ENCODE data around the gene RHBDD1.

The RHBDD1 gene

GRCh38 chr2:226835796-226836547 is at the start of gene RHBDD1:
TSS of gene RHBDD1 (plus strand) at chr2:226836054. CDS start at chr2:226864694, 28,640 bp downstream.
- peak; percentile 77 to 95 for DNase-seq (ENCODE audit: low read depth in 1 of 2, low spot score in 1 of 2)
- in situ Hi-C loops (cut with HindIII; ENCODE audit: low pct_unique_long_range_greater_than_20kb, low sequenced_read_pairs): no loop called here
- TF ChIP-seq JUND (IDR thresholded peaks at IDR 0.05; ENCODE audit: low read depth): no peak

DNA sequence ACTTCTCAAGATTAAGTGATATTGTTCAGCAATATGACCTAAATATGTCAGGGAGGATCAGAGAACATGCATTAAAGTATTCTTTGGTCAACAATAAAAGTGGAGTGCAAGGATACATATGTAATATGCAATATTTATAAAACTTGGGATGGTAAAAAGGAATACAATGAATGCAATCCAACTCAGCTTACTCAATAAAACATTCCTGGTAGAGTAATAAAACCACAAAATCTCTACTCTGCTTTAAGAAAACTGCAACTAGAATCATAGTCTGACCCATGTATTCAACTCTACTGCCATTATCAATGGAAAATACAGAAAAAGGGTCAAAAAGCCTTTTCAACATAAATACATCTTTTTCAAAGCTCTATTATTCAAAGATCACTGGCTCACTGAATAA is 47.8 kb upstream of the RHBDD1 start:
- TF ChIP-seq JUND (IDR thresholded peaks at IDR 0.05; ENCODE audit: low read depth): no peak
- no peak for DNase-seq (ENCODE audit: low read depth in 1 of 2, low spot score in 1 of 2)
- in situ Hi-C loops (cut with HindIII; ENCODE audit: low pct_unique_long_range_greater_than_20kb, low sequenced_read_pairs): no loop called here

- in situ Hi-C loops (cut with HindIII; ENCODE audit: low pct_unique_long_range_greater_than_20kb, low sequenced_read_pairs): no loop called here
- no peak for DNase-seq (ENCODE audit: low read depth in 1 of 2, low spot score in 1 of 2)
- no peak for TF ChIP-seq JUND (IDR thresholded peaks at IDR 0.05; ENCODE audit: low read depth)
Measured at GRCh38 chr2:226788881-226789490, 46.9 kb upstream of the RHBDD1 start.

GRCh38 chr2:226790011-226790410 is 45.8 kb upstream of the RHBDD1 start:
- in situ Hi-C loops (cut with HindIII; ENCODE audit: low pct_unique_long_range_greater_than_20kb, low sequenced_read_pairs): no loop called here
- no peak for TF ChIP-seq JUND (IDR thresholded peaks at IDR 0.05; ENCODE audit: low read depth)
- DNase-seq (ENCODE audit: low read depth in 1 of 2, low spot score in 1 of 2): no peak

DNA sequence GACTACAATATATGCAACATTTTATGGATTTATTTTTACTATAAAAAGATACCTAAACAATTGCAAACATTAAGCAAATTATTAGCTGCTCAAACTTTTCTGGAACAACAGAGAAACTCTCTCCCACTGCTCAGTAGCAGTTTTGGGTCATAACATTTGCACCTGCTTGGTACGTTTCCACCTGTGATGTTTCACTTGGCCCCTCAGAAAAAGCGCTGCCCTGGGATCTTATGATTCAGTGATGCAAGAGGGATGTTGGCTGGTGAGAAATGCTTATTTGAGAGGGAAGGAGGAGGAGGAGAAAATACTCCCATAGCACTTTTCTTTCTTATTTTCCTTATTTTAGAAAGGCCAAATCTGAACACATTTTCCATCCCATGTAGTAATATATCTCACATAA is 45.4 kb upstream of the RHBDD1 start:
- DNase-seq (ENCODE audit: low read depth in 1 of 2, low spot score in 1 of 2): no peak
- TF ChIP-seq JUND (IDR thresholded peaks at IDR 0.05; ENCODE audit: low read depth): no peak
- in situ Hi-C loops (cut with HindIII; ENCODE audit: low pct_unique_long_range_greater_than_20kb, low sequenced_read_pairs): no loop called here

DNA sequence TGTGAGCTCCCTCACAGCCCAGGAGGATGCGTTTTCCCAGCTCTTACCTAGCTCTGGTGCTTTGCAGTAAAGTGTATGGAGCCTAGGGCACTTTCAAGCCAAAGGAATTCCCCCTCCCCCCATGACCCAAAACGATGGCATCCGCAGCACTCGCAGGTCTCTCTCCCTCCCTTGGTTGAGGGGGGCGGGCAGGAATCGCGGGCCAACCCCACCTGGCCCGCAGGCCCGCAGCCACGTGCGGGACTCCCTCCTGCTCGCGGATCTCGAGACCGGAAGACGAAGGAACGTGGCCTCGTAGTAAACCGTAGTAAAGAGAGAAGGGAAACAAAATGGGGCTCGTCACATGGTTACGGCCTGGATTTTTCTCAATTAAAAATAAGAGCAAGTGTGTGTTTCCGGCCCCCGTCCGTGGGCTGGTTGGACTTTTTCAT is 44.8 kb upstream of the RHBDD1 start:
- peak in 1 of 2 experiments; percentile 77 for DNase-seq (ENCODE audit: low read depth in 1 of 2, low spot score in 1 of 2)
- no peak for TF ChIP-seq JUND (IDR thresholded peaks at IDR 0.05; ENCODE audit: low read depth)
- in situ Hi-C loops (cut with HindIII; ENCODE audit: low pct_unique_long_range_greater_than_20kb, low sequenced_read_pairs): no loop called here

DNA sequence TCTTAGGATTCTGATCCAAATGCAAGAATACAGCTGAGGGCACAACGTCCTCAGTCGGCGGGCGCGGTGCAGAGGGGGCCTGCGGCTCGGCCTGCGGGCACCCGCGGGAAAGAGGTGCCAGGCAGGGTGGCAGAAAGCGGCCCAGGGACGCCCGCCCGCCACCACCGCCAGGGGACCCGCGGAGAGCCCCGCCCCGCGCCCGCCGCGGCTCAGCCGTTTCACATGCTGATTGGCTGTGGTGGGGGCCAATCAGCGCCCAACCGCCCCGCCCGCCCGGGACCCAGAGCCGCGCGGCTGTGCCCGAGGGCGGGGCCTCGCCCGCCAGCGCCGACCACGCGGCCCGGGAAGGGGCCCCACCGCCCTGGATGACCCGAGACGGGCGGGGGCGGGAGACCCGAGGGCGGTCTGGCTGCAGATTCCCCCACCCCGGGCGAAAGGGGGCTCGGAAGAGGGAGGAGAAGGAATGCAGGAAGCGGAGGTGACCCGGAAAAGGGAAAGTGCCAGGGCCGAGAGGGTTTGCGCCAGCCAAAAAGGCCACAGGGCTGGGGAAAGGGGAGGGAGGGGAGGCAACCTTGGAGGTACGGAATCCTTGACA is 44.3 kb upstream of the RHBDD1 start:
- TF ChIP-seq JUND (IDR thresholded peaks at IDR 0.05; ENCODE audit: low read depth): no peak
- DNase-seq (ENCODE audit: low read depth in 1 of 2, low spot score in 1 of 2): peak; percentile 88 to 93
- in situ Hi-C loops (cut with HindIII; ENCODE audit: low pct_unique_long_range_greater_than_20kb, low sequenced_read_pairs): no loop called here

- peak in 1 of 2 experiments; percentile 18 for DNase-seq (ENCODE audit: low read depth in 1 of 2, low spot score in 1 of 2)
- no peak for TF ChIP-seq JUND (IDR thresholded peaks at IDR 0.05; ENCODE audit: low read depth)
- in situ Hi-C loops (cut with HindIII; ENCODE audit: low pct_unique_long_range_greater_than_20kb, low sequenced_read_pairs): no loop called here
Measured at GRCh38 chr2:226792155-226792881, 43.5 kb upstream of the RHBDD1 start.

DNA sequence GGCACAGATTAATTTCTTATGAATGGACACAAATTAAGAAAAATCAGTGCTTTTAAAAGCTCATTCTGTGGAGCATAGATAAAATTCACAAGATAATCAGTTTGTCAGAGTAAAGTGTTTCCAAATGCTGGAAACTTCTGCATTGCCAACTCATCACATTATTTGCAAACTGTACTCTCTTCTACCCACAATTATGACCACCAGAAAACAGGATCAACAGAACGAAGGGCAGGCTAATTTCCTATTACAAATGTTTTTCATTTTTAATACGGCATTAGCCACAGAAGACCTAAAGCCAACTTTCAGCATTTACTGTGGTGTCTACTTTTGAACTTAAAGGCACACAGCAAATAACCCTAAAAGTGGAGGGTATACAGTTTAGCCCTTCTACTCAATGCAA is 42.2 kb upstream of the RHBDD1 start:
- no peak for TF ChIP-seq JUND (IDR thresholded peaks at IDR 0.05; ENCODE audit: low read depth)
- in situ Hi-C loops (cut with HindIII; ENCODE audit: low pct_unique_long_range_greater_than_20kb, low sequenced_read_pairs): no loop called here
- no peak for DNase-seq (ENCODE audit: low read depth in 1 of 2, low spot score in 1 of 2)

DNA sequence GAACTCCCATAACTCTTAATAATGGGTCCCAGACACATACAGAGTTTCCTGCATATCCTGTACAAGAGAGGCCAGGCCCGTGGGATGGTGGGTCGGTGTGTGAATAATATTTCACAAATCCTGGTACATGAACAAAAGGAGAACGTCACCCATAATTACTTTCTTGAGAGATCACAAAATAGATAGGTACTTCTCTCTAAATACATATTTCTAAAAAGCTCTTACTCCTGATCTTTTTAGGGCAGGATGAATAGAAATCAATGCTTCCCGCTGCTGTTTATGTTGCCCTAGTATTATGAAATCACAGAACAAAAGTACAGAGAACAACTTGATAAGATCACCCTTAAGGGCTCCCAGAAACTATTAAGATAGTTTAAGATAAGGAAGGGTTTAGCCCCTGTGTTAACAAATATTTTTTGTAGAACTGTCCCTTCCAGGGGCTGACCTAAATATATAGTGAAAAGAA is 41.6 kb upstream of the RHBDD1 start:
- TF ChIP-seq JUND (IDR thresholded peaks at IDR 0.05; ENCODE audit: low read depth): no peak
- in situ Hi-C loops (cut with HindIII; ENCODE audit: low pct_unique_long_range_greater_than_20kb, low sequenced_read_pairs): no loop called here
- DNase-seq (ENCODE audit: low read depth in 1 of 2, low spot score in 1 of 2): no peak

- DNase-seq (ENCODE audit: low read depth in 1 of 2, low spot score in 1 of 2): peak in 1 of 2 experiments; percentile 60
- in situ Hi-C loops (cut with HindIII; ENCODE audit: low pct_unique_long_range_greater_than_20kb, low sequenced_read_pairs): no loop called here
- no peak for TF ChIP-seq JUND (IDR thresholded peaks at IDR 0.05; ENCODE audit: low read depth)
Measured at GRCh38 chr2:226794751-226795171, 41.1 kb upstream of the RHBDD1 start.

- no peak for DNase-seq (ENCODE audit: low read depth in 1 of 2, low spot score in 1 of 2)
- in situ Hi-C loops (cut with HindIII; ENCODE audit: low pct_unique_long_range_greater_than_20kb, low sequenced_read_pairs): no loop called here
- TF ChIP-seq JUND (IDR thresholded peaks at IDR 0.05; ENCODE audit: low read depth): no peak
Measured at GRCh38 chr2:226795281-226796011, 40.4 kb upstream of the RHBDD1 start.

All from T47D (cell line).